ENCODE data around the gene MPC1L. TPM values are rescaled to one million over a fixed set of nuclear protein-coding genes. Genes with fewer than 3 reads are reported as not detected.
A peak's percentile ranks its signal among the peaks of the same experiment; 100 is the strongest.

MPC1L gene
- total and polyA plus RNA-seq, 9 of the 15 experiments (the other 6 are each of a cell fraction or from before 2014, with no cell fraction given), result not detected

DNA sequence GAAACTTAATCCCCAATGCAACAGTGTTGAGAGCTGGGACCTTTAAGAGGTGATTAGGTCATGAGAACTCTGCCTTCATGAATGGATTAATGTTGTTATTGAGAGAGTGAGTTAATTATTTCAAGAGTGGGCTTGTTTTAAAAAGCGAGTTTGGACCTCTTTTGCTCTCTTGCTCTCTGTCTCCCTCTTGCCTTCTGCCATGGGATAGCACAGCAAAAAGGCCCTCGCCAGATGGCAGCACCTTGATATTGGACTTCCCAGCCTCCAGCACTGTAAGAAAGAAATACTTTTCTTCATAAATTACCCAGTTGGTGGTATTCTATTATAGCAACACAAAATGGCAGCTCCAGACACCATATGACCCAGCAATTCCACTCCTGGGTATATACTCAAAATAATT lies 49.5 kb upstream of the MPC1L start:
- peak overlapping the region; percentile 46; the same call in 1 of the 2 replicates for H2AFZ ChIP-seq (ENCODE audit: low read depth, low read length)
- ChIA-PET CTCF (ENCODE audit: low intra/inter-chr PET ratio) (interaction anchor here (0.6 kb wide), 2 partner anchors 32 to 432 kb away, joined by 3 to 8 read pairs; no protein-coding TSS in a partner anchor), POLR2A (no interaction called here)
- H4K20me1 ChIP-seq (replicated peaks; ENCODE audit: control insufficient read depth, insufficient read depth, low read length), result no peaks in the 10 kb centered on the region
- no peak overlapping the region for H3K27ac ChIP-seq (ENCODE audit: extremely low read depth, low read depth, low read length)
- H3K9me1 ChIP-seq (ENCODE audit: control insufficient read depth, insufficient read depth, low read length), result no peaks in the 10 kb centered on the region
- H3K36me3 ChIP-seq (ENCODE audit: control insufficient read depth, insufficient read depth, low read length), result no peaks in the 10 kb centered on the region
- H3K9me3 ChIP-seq (replicated peaks; ENCODE audit: control insufficient read depth, insufficient read depth, low read depth, low read length), result no peaks in the 10 kb centered on the region
- 4% methylated on average over 2 of the region's 2 CpGs for WGBS (ENCODE audit: insufficient coverage, low coverage, missing lambda C conversion rate)
- no peaks in the 10 kb centered on the region for H3K27me3 ChIP-seq (ENCODE audit: control insufficient read depth in 2 of 2, insufficient read depth in 2 of 2, low read length in 2 of 2)
- no peak overlapping the region for H3K9ac ChIP-seq (ENCODE audit: insufficient read depth in 1 of 2, low read depth in 2 of 2, low read length in 2 of 2)
- in situ Hi-C loops (cut with MboI) (no loop called here), intact Hi-C loops (cut with micrococcal nuclease) (no loop called here)
- peak; percentile 77 for ATAC-seq
- H3K4me1 ChIP-seq (replicated peaks in 1 of 2; ENCODE audit: control insufficient read depth in 2 of 2, insufficient read depth in 2 of 2, low read length in 2 of 2), result peaks cover 3 to 16% of the 10 kb centered on the region in 2 experiments; a peak in 3 of 5 replicates
- BruUV-seq (replicated peaks), result no TSS peak
- peak in 1 of 4 experiments; percentile 69 for DNase-seq (ENCODE audit: extremely low read depth in 1 of 4, low spot score in 3 of 4)
- H3K4me3 ChIP-seq, result no peak overlapping the region
- H3K79me2 ChIP-seq (ENCODE audit: control insufficient read depth, insufficient read depth, low read length), result no peaks in the 10 kb centered on the region
- peak; percentile 90 for FAIRE-seq
- no peak overlapping the region for H3K4me2 ChIP-seq (ENCODE audit: insufficient read depth, low read length)
- TF ChIP-seq, protein P1, sequence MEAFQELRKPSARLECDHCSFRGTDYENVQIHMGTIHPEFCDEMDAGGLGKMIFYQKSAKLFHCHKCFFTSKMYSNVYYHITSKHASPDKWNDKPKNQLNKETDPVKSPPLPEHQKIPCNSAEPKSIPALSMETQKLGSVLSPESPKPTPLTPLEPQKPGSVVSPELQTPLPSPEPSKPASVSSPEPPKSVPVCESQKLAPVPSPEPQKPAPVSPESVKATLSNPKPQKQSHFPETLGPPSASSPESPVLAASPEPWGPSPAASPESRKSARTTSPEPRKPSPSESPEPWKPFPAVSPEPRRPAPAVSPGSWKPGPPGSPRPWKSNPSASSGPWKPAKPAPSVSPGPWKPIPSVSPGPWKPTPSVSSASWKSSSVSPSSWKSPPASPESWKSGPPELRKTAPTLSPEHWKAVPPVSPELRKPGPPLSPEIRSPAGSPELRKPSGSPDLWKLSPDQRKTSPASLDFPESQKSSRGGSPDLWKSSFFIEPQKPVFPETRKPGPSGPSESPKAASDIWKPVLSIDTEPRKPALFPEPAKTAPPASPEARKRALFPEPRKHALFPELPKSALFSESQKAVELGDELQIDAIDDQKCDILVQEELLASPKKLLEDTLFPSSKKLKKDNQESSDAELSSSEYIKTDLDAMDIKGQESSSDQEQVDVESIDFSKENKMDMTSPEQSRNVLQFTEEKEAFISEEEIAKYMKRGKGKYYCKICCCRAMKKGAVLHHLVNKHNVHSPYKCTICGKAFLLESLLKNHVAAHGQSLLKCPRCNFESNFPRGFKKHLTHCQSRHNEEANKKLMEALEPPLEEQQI (IDR thresholded peaks at IDR 0.05), result peak; percentile 61; the same call in 1 of the 2 replicates
- TF ChIP-seq LCOR (CRISPR knock-in tag; IDR thresholded peaks at IDR 0.05), result no peak
- TF ChIP-seq SUPT5H (IDR thresholded peaks at IDR 0.05), result no peak
- TF ChIP-seq RAD21 (CRISPR knock-in tag; conservative IDR thresholded peaks at IDR 0.05 in 1 of 2, IDR thresholded peaks at IDR 0.05 in 1 of 2), result peak in 1 of 2 experiments; percentile 72; a peak in 3 of 4 replicates
- TF ChIP-seq ZNF707 (CRISPR knock-in tag; conservative IDR thresholded peaks at IDR 0.05), result no peak
- TF ChIP-seq RB1 (IDR thresholded peaks at IDR 0.05; ENCODE audit: low read depth), result 0 out of 2 replicates have a peak, but pooled peaks have one; percentile 20
- TF ChIP-seq, protein P2, sequence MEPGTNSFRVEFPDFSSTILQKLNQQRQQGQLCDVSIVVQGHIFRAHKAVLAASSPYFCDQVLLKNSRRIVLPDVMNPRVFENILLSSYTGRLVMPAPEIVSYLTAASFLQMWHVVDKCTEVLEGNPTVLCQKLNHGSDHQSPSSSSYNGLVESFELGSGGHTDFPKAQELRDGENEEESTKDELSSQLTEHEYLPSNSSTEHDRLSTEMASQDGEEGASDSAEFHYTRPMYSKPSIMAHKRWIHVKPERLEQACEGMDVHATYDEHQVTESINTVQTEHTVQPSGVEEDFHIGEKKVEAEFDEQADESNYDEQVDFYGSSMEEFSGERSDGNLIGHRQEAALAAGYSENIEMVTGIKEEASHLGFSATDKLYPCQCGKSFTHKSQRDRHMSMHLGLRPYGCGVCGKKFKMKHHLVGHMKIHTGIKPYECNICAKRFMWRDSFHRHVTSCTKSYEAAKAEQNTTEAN (CRISPR knock-in tag; IDR thresholded peaks at IDR 0.05), result no peak
- TF ChIP-seq MCM2 (IDR thresholded peaks at IDR 0.05; ENCODE audit: low read depth), result no peak
- peak; percentile 58 for TF ChIP-seq SMC3 (conservative IDR thresholded peaks at IDR 0.05; ENCODE audit: insufficient read depth, low read depth, low read length)
- no peak for TF ChIP-seq ZFPM2 (CRISPR knock-in tag; IDR thresholded peaks at IDR 0.05)
- peak in 1 of 2 experiments; percentile 59; a peak in 1 of 3 replicates for TF ChIP-seq CBX3 (IDR thresholded peaks at IDR 0.05; ENCODE audit: borderline replicate concordance in 1 of 2, low read length in 2 of 2)
